GM18519 (cell line): ENCODE data around the gene LURAP1L.

ENCODE experiments used
- ATAC-seq: cut with Tn5 transposase; IDR thresholded peaks from one replicate; pipeline ENCODE4 v1.9.1; 2021; ENCODE audit warnings: mild to moderate bottlenecking, moderate library complexity; ENCODE audit not compliant: unreplicated experiment, low FRiP score

Gene LURAP1L

DNA sequence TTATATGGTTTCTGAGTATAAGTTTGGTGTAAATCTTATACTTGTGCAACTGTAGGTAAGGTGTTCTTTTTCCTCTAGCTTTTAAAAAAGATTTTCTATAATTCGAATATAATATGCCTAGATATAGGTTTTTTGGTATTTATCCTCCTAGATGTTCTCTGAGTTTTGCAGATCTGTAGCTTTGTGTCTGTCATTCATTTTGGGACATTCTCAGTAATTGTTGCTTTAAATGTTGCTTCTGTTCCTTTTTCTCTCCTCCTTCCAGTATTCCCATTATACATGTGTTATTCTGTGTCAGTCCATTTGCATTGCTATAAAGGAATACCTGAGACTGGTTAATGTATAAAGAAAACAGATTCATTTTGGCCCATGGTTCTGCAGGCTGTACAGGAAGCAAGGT is 33.7 kb downstream of the LURAP1L start:
- ATAC-seq, result no peak

DNA sequence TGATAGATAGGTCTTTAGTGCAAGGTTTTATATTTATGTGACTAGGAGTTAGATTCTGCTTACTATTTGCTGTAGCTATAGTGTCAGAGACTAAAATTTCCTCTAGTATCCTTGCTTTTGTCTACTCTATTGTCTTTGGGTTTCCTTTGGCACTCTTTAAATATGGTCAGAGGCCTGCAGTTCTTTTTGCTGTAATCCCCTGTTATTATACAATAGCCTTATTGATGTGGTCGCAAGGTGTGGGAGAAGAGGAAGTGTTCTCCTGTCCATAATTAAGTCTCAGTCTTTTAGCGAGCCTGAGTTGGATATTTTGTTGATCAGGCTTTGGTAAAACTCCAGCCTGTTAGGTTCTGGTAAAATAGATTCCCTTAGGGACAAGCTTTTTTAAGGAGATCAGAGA is 34.9 kb downstream of the LURAP1L start:
- ATAC-seq, result no peak

DNA sequence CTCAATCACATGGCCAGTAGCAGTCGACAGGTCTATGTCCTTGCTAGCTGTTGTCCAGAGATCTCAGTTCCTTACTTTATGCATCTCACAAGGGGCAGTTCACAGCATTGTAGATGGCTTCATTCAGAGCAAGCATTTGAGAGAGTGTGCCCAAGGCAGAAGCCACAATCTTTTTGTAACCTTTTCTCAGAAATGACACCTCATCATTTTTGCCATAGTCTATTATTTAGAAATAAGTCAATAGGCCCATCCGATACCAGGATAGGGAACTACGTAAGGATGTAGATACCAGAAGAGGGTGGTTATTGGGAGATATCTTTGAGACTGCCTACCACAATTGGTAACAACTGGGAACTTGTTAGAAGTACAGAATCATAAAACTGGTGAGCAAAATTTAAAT is 37.1 kb downstream of the LURAP1L start:
- ATAC-seq, result no peak

DNA sequence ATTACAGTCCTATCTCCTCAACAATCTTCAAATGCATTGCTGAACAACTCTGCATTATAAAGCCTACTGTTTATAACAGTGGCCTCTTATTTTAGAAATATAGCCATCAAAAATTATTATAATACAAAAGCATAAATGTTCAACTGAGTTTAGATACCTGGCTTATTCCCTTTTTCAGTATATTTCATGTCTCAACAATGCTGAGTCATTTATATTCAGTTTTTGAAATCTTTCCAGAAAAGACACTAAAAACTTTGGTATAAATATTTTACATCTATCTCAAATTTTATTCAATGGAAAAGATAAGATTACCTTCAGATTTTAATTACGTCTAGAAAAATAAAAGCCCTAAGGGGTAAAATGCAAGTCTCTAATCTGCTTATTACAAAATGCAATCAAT is 37.9 kb downstream of the LURAP1L start:
- no peak for ATAC-seq

DNA sequence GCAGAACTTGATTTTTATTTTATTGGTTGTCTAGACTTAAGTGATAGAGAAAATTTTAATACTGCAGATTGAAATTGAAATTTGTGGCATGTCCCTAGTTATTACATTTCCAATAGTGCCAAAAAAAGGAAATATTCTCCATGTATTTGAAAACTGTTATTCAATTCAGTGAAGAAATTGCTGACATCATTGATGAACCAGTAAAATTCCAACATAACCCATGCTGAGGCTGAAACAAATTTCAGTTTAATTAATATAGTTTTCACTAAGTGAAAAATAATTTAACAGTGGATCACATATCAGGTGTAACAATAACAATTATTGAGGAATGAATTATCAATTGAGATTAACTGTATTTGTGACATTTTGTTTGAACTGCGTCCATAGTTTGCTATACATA is 38.7 kb downstream of the LURAP1L start:
- ATAC-seq, result no peak

DNA sequence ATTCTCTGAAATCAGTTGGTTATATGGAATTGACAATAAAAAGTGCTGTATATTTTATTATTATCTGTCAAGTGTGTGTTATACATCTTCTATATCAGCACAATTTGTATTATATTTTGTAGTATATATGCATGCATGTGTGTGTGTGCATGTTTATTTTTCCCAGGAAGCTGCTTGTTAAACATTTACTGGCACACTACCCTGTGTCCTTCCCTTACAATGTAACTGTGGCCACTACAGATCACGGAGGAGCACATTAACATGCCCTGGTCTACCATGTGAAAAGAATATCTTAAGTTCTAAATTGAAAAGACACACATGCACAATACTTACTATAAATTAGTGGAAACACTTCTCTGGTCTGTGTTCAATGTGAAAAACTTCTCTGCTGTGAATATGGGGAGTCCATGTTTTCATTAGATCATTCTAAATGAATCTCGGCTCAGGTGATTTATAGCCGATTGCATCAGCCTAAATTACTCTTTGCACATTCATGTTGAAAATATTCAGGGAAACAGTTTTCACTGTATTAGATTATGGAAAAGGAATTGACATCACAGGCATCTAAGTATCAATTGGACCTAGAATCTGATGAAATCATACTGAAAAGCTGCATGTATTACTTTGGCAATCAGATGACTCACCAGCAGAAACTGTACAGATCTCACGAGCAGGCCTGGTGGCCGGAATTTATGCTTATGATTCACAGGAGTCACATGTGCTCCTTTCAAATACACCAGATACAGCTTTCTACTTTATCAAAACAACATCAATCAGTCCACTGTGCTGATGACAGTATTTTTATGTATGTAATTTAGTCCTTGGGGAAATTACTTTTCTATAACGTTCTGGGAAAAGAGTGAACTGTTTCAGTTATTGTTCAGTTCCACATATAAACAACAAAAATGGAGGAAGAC is 39.4 kb downstream of the LURAP1L start:
- peak; percentile 76 for ATAC-seq

DNA sequence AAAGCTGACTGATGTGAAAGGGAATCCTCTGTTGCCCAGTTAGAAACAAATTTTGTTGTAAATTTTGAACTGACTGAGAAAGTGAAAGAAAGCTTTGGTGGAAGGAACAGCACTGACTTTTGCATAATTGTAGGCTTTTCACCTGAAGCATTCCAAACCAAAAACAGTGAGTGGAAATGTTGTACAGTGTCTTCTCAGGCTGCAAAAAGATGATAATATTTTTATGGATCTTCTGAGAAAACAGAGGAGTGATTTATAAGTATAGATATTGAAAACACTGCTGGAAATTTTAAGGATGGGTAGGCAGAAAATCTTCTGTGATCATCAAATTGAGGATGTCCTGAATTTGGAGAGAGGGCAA is 40.0 kb downstream of the LURAP1L start:
- ATAC-seq, result peak; percentile 13

DNA sequence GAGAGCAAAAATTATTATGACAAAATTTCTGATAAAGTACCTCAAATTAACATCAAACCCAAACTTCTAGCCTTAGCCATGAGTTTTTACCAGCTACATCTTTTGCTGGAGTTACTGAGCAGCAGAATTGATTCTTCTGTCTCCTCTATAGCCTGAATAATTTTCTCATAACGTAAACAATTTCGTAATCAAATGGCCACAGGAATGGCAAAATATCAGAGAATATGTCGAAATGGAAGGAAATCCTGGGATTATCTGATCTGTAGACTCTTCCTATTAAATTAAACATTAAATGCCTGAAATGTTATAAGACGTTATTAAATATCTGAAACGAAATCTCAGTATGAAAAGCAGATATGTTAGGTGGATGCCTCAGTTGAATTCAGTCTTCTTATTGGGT is 41.1 kb downstream of the LURAP1L start:
- no peak for ATAC-seq

DNA sequence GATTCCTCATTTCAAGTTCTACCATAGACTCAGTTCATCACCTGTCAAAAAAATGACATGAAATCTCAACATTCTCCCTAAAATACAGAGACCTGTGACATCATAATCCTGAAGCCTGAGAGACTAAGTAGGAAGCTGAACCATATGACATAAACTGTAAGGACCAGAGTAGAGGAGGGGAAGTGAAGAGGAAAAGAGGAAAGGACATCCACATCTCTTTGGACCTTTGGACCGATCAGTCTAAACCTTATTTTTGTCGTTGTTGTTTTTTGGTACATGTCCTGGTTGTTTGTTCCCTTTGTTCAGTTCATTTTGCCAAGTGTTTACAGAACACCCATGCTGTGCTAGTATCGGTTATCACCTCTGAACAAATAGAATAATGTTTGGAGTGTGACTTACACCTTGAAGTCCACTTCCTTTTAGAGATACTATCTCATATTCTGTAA is 41.9 kb downstream of the LURAP1L start:
- no peak for ATAC-seq

DNA sequence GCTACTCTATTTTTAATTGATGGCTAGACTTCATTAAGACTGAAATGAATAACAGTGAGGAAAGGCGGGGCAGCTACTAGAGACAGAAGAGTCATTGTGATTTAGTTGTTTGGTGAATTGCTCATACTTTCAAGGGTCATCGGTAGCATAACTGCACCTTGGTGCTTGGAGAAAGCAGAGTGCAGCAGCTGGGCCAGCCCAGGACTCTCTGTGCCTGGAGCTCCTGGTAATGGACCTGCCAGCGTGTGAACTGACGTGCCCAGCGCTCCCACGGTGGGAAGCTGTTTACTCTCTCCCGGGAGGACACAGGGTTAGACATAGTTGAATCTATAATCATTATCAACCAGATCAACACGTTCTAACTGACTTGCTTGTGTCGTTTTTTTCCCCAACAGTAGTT is 42.9 kb downstream of the LURAP1L start:
- ATAC-seq, result no peak

DNA sequence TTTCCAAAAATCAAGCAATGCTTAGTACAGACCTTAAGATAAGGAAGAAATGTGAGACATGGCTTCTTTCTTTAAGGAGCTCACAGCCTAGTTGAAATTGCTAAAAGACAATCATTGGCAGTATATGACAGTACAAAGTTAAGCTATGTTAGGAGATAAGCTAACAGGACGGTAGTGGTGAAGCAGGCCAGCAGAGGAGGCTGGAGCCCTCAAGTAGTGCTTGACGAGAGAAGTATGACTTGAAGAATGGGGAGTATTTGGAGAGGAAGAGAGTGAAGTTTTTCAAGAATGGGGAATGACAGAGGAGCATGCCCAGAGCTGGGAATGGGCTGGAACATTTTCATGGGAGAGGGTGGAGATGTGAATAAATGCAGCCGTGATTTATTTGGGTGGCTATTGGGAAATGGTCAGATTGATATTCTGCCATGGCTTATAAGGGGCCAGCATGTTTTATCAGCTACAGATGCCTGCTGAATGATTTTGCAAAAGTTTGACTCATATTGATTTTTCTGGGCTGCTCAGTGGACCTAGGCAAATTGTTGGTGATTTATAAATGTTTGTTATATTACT is 43.7 kb downstream of the LURAP1L start:
- no peak for ATAC-seq

DNA sequence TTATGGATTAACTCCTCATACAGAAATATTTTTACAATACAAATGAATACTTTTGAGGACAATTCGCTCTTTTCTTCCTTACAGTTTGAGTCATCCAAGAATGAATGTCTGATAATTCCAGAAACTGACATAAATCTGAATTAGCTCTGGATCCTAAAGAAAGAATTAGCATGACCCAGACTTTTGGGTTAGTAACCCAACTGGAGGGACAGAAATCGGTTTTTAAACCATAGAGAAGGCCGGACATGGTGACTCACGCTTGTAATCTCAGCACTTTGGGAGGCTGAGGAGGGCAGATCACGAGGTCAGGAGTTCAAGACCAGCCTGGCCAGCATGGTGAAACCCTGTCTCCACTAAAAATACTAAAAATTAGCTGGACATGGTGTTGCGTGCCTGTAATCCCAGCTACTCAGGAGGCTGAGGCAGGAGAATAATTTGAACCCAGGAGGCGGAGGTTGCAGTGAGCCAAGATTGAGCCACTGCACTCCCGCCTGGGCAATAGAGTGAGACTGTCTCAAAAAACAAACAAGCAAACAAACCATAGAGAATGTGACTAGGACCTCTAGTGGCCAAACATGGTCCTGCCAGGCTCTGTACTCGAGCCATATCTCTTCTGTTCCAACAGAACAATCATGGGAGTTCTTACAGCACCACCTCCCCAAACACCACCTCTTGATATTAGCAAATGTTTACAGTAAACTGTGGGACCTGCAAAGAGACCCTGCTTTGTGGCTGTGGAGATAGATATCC is 44.8 kb downstream of the LURAP1L start:
- peak; percentile 56 for ATAC-seq

DNA sequence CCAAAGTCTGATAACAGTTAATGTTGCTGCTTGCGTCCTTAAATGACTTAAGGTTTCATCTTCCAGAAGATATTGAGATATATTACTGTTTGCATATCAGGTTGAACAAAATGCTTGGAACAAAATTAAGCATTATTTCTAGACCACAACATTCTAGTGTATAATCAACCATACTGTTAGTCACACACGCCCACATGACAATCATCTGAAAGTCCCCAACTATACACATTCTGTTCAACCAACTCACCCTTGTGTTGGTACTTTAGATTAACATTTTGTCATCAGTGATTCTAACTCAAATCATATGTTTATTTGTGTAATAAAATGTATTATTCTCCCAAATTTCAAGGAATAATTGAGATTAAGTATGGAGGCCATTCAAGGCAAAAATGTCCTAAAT is 47.3 kb downstream of the LURAP1L start:
- ATAC-seq, result no peak

DNA sequence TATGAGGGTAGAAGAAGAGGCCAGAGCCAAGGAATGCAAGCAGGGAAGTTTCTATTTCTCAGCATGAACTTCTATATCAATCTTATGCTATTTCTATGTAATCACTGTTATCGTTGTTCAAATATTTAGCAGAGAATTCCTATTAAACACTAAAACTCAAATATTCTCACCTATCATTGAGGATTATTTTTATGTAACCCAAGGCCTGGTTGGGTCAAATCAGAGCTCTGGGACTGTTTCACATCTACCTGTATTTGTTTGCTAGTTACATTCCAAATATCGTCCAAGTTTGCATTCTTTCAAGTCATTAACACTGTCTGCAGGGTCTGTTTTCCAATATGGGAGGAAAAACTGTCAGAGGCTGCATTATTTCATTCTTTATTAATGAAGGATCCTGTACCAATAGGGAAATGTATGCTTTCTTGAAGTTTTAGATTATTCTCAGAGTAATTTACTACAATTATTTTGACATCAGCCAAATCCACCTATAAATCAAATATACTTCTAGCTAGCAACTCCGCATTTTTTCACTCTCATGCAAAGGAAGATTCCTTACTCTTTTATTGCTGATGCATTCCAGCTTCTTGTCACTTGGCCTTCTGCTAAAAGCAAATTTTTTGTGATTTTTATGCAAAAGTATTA is 52.2 kb downstream of the LURAP1L start:
- ATAC-seq, result no peak

DNA sequence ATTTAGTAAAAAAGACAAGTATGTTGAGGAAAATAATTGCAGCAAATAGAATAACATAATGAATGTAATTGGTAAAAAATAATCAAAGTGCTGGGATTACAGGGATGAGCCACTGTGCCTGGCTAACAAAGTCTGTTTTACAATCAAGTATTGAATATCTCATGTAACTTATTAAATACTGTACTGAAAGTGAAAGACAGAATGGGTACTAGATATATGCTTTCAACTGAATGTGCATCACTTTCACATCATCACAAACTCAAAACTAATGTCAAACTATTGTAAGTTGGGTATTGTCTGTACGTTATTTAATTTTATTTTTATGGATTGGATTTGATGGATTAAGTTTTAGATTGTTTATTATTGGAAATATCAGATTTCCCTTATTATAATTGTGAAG is 58.9 kb downstream of the LURAP1L start:
- no peak for ATAC-seq

DNA sequence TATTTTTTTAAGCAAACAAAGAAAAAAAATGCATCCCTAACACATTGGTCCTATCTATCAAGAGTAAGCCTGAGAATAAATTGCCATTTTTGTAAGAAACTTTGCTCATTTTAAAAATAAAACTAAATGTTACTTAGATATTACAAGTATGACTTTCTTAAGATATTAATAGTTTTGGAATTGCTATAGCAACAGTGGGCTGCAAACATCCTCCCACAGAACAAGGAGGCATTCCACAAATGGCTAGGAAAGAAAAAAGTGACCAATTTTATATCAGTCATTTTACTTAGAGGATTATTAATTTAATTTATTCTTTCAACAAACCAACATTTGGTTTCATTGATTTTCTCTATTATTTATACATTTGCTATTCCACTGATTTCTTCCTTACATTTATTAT is 63.7 kb downstream of the LURAP1L start:
- ATAC-seq, result no peak

DNA sequence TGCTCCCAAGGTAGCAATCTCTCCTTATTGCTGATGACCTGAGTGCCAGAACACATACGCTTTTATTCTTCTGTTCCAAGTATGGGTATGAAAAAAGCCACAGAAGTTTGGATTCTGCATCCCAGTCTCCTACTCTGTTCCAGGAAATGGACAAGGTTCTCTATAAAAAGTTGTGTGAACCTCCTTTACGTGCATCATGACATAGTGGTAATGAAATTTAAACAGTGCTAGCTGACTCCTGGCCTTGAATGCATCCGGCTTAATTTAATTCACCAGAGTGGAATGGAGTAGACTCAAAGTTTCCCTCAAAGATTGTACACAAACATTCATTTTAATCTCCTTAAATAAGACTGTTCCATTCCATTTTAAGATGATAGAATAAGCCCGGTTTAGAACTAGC is 68.9 kb downstream of the LURAP1L start:
- ATAC-seq, result no peak

DNA sequence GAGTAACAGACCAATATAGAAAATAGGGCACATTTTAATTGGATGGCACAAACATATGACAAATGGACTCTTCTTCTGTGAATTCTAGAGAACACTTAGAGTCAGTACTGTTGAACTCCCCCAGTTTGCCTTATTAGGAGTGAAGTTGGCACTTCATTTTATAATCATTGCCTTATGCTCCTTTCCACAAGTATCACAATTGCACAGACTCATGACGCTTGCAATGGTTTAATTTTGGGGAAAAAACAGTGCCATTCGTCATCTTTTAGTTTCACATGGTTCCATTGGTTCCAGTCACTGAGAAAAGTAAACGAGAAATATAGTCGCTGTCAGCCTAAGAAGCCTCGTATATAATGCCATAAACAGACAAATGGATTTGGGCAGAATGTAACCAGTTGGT is 71.2 kb downstream of the LURAP1L start:
- no peak for ATAC-seq

DNA sequence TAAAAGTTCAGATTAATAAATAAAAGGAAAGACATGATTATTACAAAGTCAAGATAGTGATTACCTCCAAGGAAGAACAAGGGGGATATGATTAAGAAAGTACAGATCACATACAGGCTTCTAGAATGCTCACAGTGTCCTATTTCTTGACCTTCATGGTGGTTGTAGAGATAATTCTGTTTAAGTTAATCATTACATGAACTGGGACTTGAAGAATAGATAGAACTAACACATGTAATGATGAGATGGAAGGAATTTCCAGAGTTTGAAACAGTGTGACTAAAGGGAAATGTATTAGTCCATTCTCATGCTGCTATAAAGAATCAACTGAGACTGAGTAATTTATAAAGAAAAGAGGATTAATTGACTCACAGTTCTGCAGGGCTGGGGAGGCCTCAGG is 72.7 kb downstream of the LURAP1L start:
- ATAC-seq, result no peak

DNA sequence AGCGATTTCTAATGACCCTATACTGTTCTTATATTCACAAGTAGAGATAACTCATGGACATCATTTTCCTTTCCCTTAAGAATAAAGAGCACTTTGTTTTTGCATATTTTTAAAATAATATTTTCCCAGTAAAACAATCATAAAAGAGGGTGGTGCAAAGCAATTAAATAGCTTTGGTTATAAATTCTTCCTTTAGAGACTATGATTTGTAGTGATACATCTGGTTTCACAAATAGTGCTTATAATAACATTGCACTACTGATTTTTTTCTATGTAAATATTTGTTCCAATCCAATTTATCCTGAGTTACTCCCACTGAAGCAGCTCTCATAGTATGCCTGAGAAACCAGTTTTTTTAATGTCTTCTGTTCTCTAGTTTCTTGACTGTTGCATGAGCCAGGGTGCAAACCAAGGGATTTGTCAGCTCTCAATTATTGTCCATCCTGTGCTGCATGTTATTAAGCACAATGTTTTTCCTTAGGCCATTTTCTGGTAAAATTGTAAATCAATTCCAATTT is 74.7 kb downstream of the LURAP1L start:
- no peak for ATAC-seq
